WTC11 (cell line): ENCODE data around the gene IGSF9B. TPM values are rescaled to one million over a fixed set of nuclear protein-coding genes. Genes with fewer than 3 reads are reported as not detected.
A peak's percentile ranks its signal among the peaks of the same experiment; 100 is the strongest.

ENCODE experiments used
- ATAC-seq: fragments of 200-7000 bp; cut with Tn5 transposase; 2 replicates; pipeline ENCODE4 v1.10.0; 2021; ENCODE audit warnings: mild to moderate bottlenecking, moderate library complexity
- CTCF ChIA-PET: fragments of 300-600 bp; sonication (Branson Sonifier 250); formaldehyde crosslinking; loops from one replicate; lab custom pipeline; 2021; ENCODE audit warnings: antibody characterized with exemption; lab: Charles Lee
- POLR2A ChIA-PET: fragments of 350-600 bp; sonication (Branson Sonifier 250); formaldehyde crosslinking; loops from one replicate; lab custom pipeline; 2021; ENCODE audit warnings: antibody characterized with exemption; lab: Charles Lee
- DNase-seq: peaks from one replicate; pipeline ENCODE4 v3.0.0; 2021; ENCODE audit warnings: low spot score
- H3K27ac Mint-ChIP-seq: 2 replicates; pipeline ENCODE4 v1.8.0; 2021; ENCODE audit warnings: mixed read lengths
- H3K27me3 Mint-ChIP-seq: 2 replicates; pipeline ENCODE4 v1.8.0; 2021; ENCODE audit warnings: low read depth, mild to moderate bottlenecking, moderate library complexity, mixed read lengths
- H3K36me3 Mint-ChIP-seq: 2 replicates; pipeline ENCODE4 v1.8.0; 2021; ENCODE audit warnings: mixed read lengths
- H3K4me1 Mint-ChIP-seq: 2 replicates; pipeline ENCODE4 v1.8.0; 2022; ENCODE audit warnings: mixed read lengths
- H3K4me3 Mint-ChIP-seq: 2 replicates; pipeline ENCODE4 v1.8.0; 2021; ENCODE audit warnings: mild to moderate bottlenecking, moderate library complexity, mixed read lengths
- H3K9me3 Mint-ChIP-seq: 2 replicates; pipeline ENCODE4 v1.8.0; 2021; ENCODE audit warnings: mixed read lengths
- FOXJ3 ChIP-seq: sonication (generic); formaldehyde crosslinking; IDR thresholded peaks from 2 replicates; pipeline ENCODE4 v1.9.0; 2021; ENCODE audit warnings: missing genetic modification reagents, mild to moderate bottlenecking, borderline replicate concordance
- FOXK1 ChIP-seq: sonication (generic); formaldehyde crosslinking; IDR thresholded peaks from 2 replicates; pipeline ENCODE4 v1.8.0; 2022; ENCODE audit warnings: mild to moderate bottlenecking, moderate library complexity, missing genetic modification reagents
- FOXP1 ChIP-seq: sonication (generic); formaldehyde crosslinking; IDR thresholded peaks from 2 replicates; pipeline ENCODE4 v1.8.0; 2022; ENCODE audit warnings: missing genetic modification reagents, mild to moderate bottlenecking, moderate library complexity, borderline replicate concordance
- IRF1 ChIP-seq: sonication (generic); formaldehyde crosslinking; IDR thresholded peaks from 2 replicates; pipeline ENCODE4 v1.8.0; 2023; ENCODE audit warnings: missing genetic modification reagents
- MYBL2 ChIP-seq: sonication (generic); formaldehyde crosslinking; IDR thresholded peaks from 2 replicates; pipeline ENCODE4 v1.8.1; 2023; ENCODE audit warnings: mild to moderate bottlenecking, moderate library complexity, missing genetic modification reagents
- NFATC4 ChIP-seq: fragments of 250-450 bp; sonication (Bioruptor Pico); IDR thresholded peaks from 2 replicates; pipeline ENCODE4 v1.9.0; 2021; ENCODE audit warnings: mild to moderate bottlenecking
- NFYB ChIP-seq: sonication (generic); formaldehyde crosslinking; conservative IDR thresholded peaks from 2 replicates; pipeline ENCODE4 v1.8.0; 2022; ENCODE audit warnings: low read depth, missing genetic modification reagents
- PRRX2 ChIP-seq: fragments of 250-450 bp; sonication (Bioruptor Pico); IDR thresholded peaks from 2 replicates; pipeline ENCODE4 v1.8.0; 2021; ENCODE audit warnings: mild to moderate bottlenecking
- RORB ChIP-seq: fragments of 250-450 bp; sonication (Bioruptor Pico); IDR thresholded peaks from 2 replicates; pipeline ENCODE4 v1.9.0; 2021; ENCODE audit warnings: mild to moderate bottlenecking
- TP53 ChIP-seq: sonication (generic); formaldehyde crosslinking; IDR thresholded peaks from 2 replicates; pipeline ENCODE4 v1.8.1; 2023; ENCODE audit warnings: mild to moderate bottlenecking, missing genetic modification reagents
- ZMAT4 ChIP-seq: fragments of 250-450 bp; sonication (Bioruptor Pico); IDR thresholded peaks from 2 replicates; pipeline ENCODE4 v1.9.0; 2021; ENCODE audit warnings: mild to moderate bottlenecking
- ZNF317 ChIP-seq: sonication (generic); formaldehyde crosslinking; IDR thresholded peaks from 2 replicates; pipeline ENCODE4 v1.8.1; 2023; ENCODE audit warnings: low read depth, mild to moderate bottlenecking, moderate library complexity, missing genetic modification reagents, borderline replicate concordance
- ZNF416 ChIP-seq: fragments of 250-450 bp; sonication (Bioruptor Pico); IDR thresholded peaks from 2 replicates; pipeline ENCODE4 v1.9.0; 2021; ENCODE audit warnings: mild to moderate bottlenecking, inconsistent platforms
- total RNA-seq: library from RNA; stranded (reverse); gene quantifications from 3 replicates; pipeline ENCODE4 v1.2.3, GENCODE V29; 2021
- TF ChIP-seq, protein P1 (sequence below): sonication (generic); formaldehyde crosslinking; IDR thresholded peaks from 2 replicates; pipeline ENCODE4 v1.8.1; 2022; ENCODE audit warnings: low read depth, missing genetic modification reagents, borderline replicate concordance
- TF ChIP-seq, protein P2 (sequence below): sonication (generic); formaldehyde crosslinking; IDR thresholded peaks from 2 replicates; pipeline ENCODE4 v1.8.0; 2023; ENCODE audit warnings: missing genetic modification reagents, mild to moderate bottlenecking, borderline replicate concordance
- TF ChIP-seq, protein P3 (sequence below): sonication (generic); formaldehyde crosslinking; IDR thresholded peaks from 2 replicates; pipeline ENCODE4 v1.8.0; 2022; ENCODE audit warnings: mild to moderate bottlenecking, missing genetic modification reagents

Gene IGSF9B
- total RNA-seq, 1 experiment from 2014 or later = 52.7 TPM

DNA sequence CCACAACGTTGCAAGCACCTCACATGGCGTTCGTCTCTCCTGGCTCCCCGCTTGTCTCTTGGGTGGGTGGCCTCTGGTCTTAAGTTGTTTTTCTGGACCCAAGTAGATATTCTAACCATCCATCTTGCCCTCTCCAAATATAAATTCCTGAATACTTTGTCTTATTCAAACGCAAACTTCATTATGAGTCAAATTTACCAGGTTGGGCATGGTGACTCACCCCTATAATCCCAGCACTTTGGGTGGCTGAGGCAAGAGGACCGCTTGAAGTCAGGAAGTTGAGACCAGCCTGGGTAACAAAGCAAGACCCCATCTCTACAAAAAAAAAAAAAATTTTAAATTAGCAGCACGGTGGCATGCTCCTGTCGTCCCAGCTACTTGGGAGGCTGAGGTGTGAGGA lies 5.1 kb upstream of the IGSF9B start (continued):
- TF ChIP-seq, protein P1, sequence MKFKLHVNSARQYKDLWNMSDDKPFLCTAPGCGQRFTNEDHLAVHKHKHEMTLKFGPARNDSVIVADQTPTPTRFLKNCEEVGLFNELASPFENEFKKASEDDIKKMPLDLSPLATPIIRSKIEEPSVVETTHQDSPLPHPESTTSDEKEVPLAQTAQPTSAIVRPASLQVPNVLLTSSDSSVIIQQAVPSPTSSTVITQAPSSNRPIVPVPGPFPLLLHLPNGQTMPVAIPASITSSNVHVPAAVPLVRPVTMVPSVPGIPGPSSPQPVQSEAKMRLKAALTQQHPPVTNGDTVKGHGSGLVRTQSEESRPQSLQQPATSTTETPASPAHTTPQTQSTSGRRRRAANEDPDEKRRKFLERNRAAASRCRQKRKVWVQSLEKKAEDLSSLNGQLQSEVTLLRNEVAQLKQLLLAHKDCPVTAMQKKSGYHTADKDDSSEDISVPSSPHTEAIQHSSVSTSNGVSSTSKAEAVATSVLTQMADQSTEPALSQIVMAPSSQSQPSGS (CRISPR knock-in tag) = no peak
- no peak for TF ChIP-seq NFATC4 (CRISPR knock-in tag)
- TF ChIP-seq, protein P2, sequence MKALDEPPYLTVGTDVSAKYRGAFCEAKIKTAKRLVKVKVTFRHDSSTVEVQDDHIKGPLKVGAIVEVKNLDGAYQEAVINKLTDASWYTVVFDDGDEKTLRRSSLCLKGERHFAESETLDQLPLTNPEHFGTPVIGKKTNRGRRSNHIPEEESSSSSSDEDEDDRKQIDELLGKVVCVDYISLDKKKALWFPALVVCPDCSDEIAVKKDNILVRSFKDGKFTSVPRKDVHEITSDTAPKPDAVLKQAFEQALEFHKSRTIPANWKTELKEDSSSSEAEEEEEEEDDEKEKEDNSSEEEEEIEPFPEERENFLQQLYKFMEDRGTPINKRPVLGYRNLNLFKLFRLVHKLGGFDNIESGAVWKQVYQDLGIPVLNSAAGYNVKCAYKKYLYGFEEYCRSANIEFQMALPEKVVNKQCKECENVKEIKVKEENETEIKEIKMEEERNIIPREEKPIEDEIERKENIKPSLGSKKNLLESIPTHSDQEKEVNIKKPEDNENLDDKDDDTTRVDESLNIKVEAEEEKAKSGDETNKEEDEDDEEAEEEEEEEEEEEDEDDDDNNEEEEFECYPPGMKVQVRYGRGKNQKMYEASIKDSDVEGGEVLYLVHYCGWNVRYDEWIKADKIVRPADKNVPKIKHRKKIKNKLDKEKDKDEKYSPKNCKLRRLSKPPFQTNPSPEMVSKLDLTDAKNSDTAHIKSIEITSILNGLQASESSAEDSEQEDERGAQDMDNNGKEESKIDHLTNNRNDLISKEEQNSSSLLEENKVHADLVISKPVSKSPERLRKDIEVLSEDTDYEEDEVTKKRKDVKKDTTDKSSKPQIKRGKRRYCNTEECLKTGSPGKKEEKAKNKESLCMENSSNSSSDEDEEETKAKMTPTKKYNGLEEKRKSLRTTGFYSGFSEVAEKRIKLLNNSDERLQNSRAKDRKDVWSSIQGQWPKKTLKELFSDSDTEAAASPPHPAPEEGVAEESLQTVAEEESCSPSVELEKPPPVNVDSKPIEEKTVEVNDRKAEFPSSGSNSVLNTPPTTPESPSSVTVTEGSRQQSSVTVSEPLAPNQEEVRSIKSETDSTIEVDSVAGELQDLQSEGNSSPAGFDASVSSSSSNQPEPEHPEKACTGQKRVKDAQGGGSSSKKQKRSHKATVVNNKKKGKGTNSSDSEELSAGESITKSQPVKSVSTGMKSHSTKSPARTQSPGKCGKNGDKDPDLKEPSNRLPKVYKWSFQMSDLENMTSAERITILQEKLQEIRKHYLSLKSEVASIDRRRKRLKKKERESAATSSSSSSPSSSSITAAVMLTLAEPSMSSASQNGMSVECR (CRISPR knock-in tag) = no peak
- TF ChIP-seq RORB (CRISPR knock-in tag) = no peak
- no peak for TF ChIP-seq ZNF317 (CRISPR knock-in tag)
- TF ChIP-seq ZMAT4 (CRISPR knock-in tag) = no peak
- no peak for TF ChIP-seq ZNF416 (CRISPR knock-in tag)
- no peak for TF ChIP-seq MYBL2 (CRISPR knock-in tag)
- TF ChIP-seq IRF1 (CRISPR knock-in tag) = no peak
- TF ChIP-seq PRRX2 (CRISPR knock-in tag) = no peak
- no peak for TF ChIP-seq FOXP1 (CRISPR knock-in tag)

DNA sequence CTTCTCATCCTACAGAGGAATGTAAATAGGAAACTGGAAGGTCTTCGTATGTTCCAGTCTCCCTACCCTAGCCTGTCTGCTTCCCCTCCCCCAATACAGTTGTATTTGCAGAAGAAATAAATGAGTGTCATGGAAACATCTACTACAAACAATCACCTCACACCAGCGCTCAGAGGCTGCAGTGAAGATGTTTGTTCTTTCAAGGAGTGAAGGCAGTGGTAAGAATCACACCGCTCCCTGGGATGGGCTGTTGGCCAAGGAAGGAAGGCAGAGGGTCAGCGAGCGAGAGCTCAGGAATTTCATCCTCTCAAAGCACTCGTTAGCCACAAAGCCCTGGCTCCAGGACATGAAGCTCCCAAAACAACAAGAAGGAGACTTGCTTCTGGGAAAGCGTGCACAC lies 1.1 kb upstream of the IGSF9B start:
- TF ChIP-seq FOXJ3 (CRISPR knock-in tag) (no peak), FOXK1 (CRISPR knock-in tag) (no peak)
- TF ChIP-seq, protein P3, sequence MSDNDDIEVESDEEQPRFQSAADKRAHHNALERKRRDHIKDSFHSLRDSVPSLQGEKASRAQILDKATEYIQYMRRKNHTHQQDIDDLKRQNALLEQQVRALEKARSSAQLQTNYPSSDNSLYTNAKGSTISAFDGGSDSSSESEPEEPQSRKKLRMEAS (CRISPR knock-in tag) = peak; percentile 5; the same call in 1 of the 2 replicates
- TF ChIP-seq, all 79 proteins: peak for 1
- peaks cover 9% of the 10 kb centered on the region for H3K9me3 Mint-ChIP-seq
- H3K27me3 Mint-ChIP-seq = peaks cover 49% of the 10 kb centered on the region
- H3K4me1 Mint-ChIP-seq = peaks cover 38% of the 10 kb centered on the region
- H3K27ac Mint-ChIP-seq = no peak overlapping the region
- peak overlapping the region; percentile 86 for H3K4me3 Mint-ChIP-seq
- peaks cover 4% of the 10 kb centered on the region; the same call in 1 of the 2 replicates for H3K36me3 Mint-ChIP-seq
- DNase-seq = no peak
- CTCF ChIA-PET = interaction anchor here (1.0 to 4.6 kb wide), 5 partner anchors 11 to 92 kb away, joined by 3 to 25 read pairs (median 7); no protein-coding TSS in a partner anchor
- no peak for ATAC-seq
- POLR2A ChIA-PET = no interaction called here

DNA sequence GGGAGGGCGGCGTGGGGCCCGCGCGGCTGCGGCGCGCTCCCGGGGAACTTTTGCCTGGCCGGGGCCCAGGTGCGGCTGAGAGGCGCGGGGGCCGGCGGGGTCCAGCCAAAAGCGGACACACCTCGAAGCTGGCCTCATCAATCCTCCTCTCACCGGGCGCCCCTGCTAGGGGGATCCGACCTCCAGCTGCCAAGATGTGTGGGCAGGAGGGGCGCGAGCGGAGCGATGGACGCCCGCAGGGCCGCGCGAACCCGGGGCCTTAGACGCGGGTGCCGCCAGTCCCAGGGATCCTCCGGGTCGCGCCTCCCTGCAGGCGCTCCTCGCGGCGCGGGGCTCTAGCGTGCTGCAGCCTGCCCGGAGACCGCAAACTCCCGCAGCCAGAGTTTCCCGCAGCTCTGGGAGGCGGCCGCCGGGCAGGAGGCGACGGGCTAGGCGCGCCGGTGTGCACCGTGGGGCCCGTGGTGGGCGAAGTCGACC lies 785 bp downstream of the IGSF9B start:
- Mint-ChIP-seq H3K36me3 (peaks cover 4% of the 10 kb centered on the region; the same call in 1 of the 2 replicates), H3K4me3 (peak overlapping the region; percentile 43; the same call in 1 of the 2 replicates), H3K27ac (no peak overlapping the region), H3K9me3 (peaks cover 9% of the 10 kb centered on the region), H3K27me3 (peaks cover 45% of the 10 kb centered on the region), H3K4me1 (peaks cover 55% of the 10 kb centered on the region)
- ChIA-PET POLR2A (interaction anchor here (1.2 to 1.3 kb wide), 2 partner anchors 8 to 30 kb away, joined by 3 to 4 read pairs; no protein-coding TSS in a partner anchor), CTCF (interaction anchor here (0.6 to 4.6 kb wide), 7 partner anchors 9 to 418 kb away, joined by 3 to 25 read pairs (median 4); no protein-coding TSS in a partner anchor)
- no peak for TF ChIP-seq NFYB (CRISPR knock-in tag)
- no peak for TF ChIP-seq RORB (CRISPR knock-in tag)
- no peak for TF ChIP-seq TP53 (CRISPR knock-in tag)
- no peak for ATAC-seq
- DNase-seq = no peak
